HG03108 (cell line): ENCODE data around the gene SLC2A6.

ENCODE experiments used
- ATAC-seq: cut with Tn5 transposase; IDR thresholded peaks from one replicate; pipeline ENCODE4 v1.9.1; 2021; ENCODE audit warnings: moderate library complexity; ENCODE audit not compliant: unreplicated experiment

SLC2A6 gene

GRCh38 chr9:133478851-133479711 is at the start of gene SLC2A6:
SLC2A6 (minus strand) TSS chr9:133479099; CDS start chr9:133479059, 40 bp downstream.
- ATAC-seq, result peak; percentile 89

- no peak for ATAC-seq
Observed at GRCh38 chr9:133528001-133528875, 49.3 kb upstream of the SLC2A6 start.

GRCh38 chr9:133527444-133527920 is 48.6 kb upstream of the SLC2A6 start:
- ATAC-seq, result no peak

GRCh38 chr9:133526721-133527321 is 47.9 kb upstream of the SLC2A6 start:
- no peak for ATAC-seq

GRCh38 chr9:133525677-133526076 is 46.8 kb upstream of the SLC2A6 start:
- ATAC-seq, result no peak

- ATAC-seq, result no peak
Observed at GRCh38 chr9:133524679-133525228, 45.9 kb upstream of the SLC2A6 start, which contains the start of gene MYMK. MYMK (minus strand) TSS chr9:133524959; CDS start chr9:133524844, 115 bp downstream.

GRCh38 chr9:133524146-133524545 is 45.2 kb upstream of the SLC2A6 start:
- ATAC-seq, result no peak

- no peak for ATAC-seq
Observed at GRCh38 chr9:133523106-133523505, 44.2 kb upstream of the SLC2A6 start.

GRCh38 chr9:133522073-133522910 is 43.4 kb upstream of the SLC2A6 start:
- ATAC-seq, result no peak

- no peak for ATAC-seq
Observed at GRCh38 chr9:133521122-133522072, 42.5 kb upstream of the SLC2A6 start.

GRCh38 chr9:133520121-133520835 is 41.4 kb upstream of the SLC2A6 start:
- ATAC-seq, result no peak

GRCh38 chr9:133519693-133520092 is 40.8 kb upstream of the SLC2A6 start:
- ATAC-seq, result no peak

GRCh38 chr9:133518706-133519449 is 40.0 kb upstream of the SLC2A6 start:
- ATAC-seq, result no peak

- no peak for ATAC-seq
Observed at GRCh38 chr9:133518200-133518599, 39.3 kb upstream of the SLC2A6 start.

GRCh38 chr9:133517711-133518110 is 38.8 kb upstream of the SLC2A6 start:
- ATAC-seq, result no peak

GRCh38 chr9:133516961-133517350 is 38.1 kb upstream of the SLC2A6 start:
- no peak for ATAC-seq

GRCh38 chr9:133516256-133516960 is 37.5 kb upstream of the SLC2A6 start:
- no peak for ATAC-seq
